Activated T-cell treated with anti-CD3 and anti-CD28 coated beads, Interleukin-2, amount 50 U/mL, for 48 hours (primary cell): ENCODE results near the gene PIGT.

Experiments used
- DNase-seq, 2 experiments: peaks; one replicate each; pipeline ENCODE4 v3.0.0-alpha.2; 2020

The PIGT gene

DNA sequence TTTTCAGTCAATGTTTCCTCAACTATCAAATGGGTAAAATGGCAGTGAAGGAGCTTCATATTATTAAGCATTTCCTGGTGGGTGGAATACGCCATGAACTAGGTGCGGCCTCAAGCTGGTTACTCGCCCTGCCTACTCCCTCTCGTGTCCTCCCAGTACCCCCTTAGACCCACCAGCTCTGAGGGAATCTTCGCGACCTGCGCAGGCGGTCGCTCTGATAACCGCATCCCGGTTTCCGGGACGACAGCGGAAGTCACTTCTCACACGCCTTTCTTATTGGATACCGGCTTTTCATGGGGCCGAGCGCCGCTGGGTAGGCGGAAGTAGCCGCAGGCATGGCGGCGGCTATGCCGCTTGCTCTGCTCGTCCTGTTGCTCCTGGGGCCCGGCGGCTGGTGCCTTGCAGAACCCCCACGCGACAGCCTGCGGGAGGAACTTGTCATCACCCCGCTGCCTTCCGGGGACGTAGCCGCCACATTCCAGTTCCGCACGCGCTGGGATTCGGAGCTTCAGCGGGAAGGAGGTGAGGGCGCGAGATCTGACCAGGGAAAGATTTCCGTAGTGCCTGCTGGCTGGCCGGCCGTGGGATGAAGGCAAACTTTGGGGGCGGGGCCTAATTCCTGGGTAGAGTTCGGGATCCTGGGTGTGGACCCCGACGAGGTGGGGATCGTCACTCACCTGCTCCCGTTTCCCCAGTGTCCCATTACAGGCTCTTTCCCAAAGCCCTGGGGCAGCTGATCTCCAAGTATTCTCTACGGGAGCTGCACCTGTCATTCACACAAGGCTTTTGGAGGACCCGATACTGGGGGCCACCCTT is at the start of gene PIGT:
TSS of gene PIGT (plus strand) at position 320 of the 816 bp plus-strand sequence. CDS start at position 336, 16 bp downstream.
- DNase-seq = peak; percentile 89 to 90

GRCh38 chr20:45366192-45366591 is 49.7 kb upstream of the PIGT start:
- no peak for DNase-seq

- DNase-seq = no peak
Observed at GRCh38 chr20:45366631-45367030, 49.3 kb upstream of the PIGT start.

DNA sequence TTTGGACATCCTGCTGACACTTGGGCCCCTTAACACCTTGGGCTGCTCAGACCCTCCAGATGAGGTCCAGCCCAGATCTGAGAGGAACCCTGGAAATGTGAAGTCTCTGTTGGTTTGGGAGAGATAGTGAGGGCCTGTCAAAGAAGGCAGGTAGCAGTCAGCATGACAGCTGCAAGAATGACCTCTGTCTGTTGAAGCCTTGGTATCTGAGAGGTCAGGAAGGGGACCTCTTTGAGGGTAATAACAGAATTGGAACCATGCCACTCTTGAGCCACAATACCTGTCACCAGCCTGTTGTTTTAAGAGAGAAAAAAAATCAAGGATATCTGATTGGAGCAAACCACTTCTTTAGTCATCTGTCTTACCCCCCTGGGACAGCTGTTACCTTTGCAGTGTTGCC is 48.8 kb upstream of the PIGT start:
- DNase-seq = no peak

- DNase-seq = peak in 1 of 2 experiments; percentile 26
Observed at GRCh38 chr20:45368221-45368980, 47.5 kb upstream of the PIGT start.

- DNase-seq = peak in 1 of 2 experiments; percentile 14
Observed at GRCh38 chr20:45370571-45371160, 45.3 kb upstream of the PIGT start.

- DNase-seq = peak in 1 of 2 experiments; percentile 16
Observed at GRCh38 chr20:45372241-45372640, 43.7 kb upstream of the PIGT start.

GRCh38 chr20:45372646-45373352 is 43.1 kb upstream of the PIGT start:
- DNase-seq = peak in 1 of 2 experiments; percentile 25

DNA sequence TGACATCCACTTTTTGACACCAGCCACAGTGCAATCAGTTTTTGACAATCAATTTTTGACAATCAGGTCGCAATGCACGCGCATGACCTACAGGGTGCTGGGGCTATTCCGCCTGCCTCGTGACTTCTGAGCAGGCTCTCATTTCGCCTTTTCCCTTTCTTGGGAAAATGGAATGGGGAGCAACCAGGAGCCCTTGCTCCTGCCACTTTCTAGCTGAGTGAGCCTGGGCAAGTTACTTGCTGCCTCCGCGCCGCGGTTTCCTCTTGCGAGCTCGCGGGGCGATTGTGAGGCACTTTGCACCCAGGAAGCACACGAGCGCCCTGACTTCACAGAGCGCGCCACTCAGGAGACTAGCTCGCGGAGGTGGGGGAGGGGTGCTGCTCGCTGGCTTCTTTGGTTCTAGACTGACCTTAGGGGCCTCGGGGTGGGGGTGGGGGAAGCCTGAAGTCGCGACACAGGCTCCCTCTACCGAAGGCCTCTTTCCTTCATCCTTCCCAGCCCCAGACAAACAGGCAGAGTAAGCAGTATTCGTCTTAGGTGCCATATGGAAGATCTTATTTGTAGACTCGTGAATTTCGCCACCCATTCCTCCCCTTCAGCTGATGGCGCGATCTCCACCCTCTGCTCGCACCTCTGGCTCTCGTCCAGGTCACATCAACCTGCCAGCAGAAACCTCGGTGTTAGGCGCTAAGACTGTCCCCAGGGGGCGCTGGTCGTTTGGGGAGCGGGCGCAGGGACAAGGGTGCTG is 42.4 kb upstream of the PIGT start:
- DNase-seq = peak; percentile 95 to 97

DNA sequence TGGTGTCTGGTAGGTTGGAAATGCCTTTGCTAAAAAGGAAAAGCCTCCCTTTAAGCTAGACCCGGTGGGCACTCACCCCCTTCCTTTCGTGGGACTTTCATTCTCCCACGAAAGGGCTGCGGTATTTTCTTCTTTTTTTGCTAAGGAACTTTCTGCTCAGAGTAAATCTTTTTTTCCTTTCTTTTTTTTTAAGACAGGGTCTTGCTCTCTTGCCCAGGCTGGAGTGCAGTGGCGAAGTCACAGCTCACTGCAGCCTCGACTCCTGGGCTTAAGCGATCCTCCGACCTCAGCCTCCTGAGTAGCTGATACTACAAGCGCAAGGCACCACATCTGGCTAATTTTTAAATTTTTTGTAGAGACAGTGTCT is 41.9 kb upstream of the PIGT start:
- no peak for DNase-seq

GRCh38 chr20:45374966-45375365 is 41.0 kb upstream of the PIGT start:
- no peak for DNase-seq

DNA sequence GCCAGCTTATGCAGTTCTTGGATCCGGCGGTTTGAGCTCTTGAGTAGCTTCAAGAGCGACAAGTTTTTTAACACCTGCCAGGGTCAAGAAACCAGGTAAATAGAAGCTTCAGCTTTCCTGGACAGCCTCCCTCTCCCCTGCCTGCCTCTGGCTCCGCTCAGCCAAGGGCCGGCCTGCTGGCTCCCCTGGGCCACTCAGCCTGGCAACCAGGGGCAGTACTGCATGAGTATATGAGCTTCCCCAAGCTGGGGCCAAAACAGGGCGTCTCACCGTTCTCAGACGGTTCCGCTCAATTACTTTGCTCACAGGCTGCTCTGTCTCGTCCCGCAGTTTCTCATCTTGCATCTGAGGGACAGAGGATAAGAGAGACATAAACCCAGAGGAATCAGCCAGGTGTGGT is 38.7 kb upstream of the PIGT start:
- DNase-seq = no peak

DNA sequence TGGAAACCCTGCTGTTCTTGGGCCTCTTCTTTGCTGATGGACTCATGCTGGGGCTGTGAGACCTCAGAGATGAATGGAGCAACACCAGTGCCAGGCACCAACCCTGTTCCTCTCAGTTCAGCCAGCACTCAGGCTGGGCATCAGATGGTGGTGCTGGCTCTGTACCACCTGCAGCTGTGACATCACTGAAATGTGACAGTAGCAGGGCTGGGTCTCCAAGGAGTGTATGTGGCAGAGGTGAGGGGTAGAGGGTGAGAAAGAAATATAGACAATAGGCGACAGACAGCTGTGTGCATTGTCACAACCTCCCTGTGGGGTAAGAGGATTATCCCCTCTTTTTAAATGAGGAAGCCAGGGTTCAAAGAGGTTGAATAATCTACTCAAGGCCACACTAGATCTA is 37.8 kb upstream of the PIGT start, which contains the start of gene TP53TG5:
TSS of gene TP53TG5 (minus strand) at position 135 of the 400 bp plus-strand sequence. CDS start at position 46, 89 bp downstream.
- no peak for DNase-seq

GRCh38 chr20:45387274-45387673 is 28.7 kb upstream of the PIGT start:
- no peak for DNase-seq

DNA sequence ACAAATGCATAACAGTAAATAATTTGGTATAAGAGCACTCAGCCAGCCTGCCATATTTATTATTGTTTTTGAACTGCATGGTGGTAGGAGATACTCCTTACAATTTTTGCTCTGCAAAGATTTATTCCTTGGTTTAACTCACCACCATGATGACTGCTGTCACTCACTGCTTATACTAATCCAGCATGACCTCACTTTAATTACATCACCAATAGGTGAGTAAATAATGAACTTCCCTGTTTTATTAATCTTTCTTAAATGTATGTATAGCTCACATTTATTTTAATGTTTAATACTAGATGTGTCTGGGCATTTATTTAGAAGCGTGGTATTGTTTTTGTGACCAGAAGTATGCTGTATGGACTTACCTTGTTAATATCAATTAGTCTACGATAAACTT is 25.0 kb upstream of the PIGT start:
- no peak for DNase-seq

DNA sequence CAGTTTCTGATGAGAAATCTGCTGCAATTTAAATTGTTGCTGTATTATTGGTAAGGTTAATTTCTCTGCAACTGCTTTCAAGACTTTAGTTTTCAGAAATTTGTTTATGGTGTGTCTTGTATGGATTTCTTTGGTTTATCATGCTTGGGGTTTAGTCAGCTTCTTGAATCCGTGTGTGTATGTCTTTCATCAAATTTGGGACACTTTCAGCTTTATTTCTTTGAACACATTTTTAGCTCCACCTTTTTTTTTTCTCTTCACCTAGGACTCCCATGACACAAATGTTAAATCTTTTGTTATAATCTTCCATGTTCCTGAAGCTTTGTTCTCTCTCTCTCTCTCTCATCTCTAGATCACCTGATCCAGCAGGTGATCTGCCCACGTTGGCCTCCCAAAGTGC is 24.4 kb upstream of the PIGT start:
- no peak for DNase-seq

DNA sequence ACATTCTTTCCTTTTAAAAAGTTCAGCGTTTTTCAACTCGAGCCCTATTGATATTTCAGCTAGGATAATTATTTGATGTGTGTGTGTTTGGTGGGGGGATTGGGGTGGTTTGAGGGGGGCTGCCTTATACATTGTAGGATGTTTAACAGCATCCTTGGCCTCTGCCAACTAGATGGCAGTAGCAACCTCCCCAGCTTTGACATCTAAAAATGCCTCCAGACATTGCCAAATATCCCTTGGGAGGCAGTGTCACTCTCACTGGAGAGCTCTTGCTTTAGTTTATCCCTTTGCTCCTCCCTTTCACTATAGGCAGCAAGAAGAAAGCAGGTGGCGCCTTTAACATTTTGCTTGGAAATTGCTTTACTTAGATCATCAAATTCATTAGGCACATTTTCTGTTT is 23.2 kb upstream of the PIGT start:
- no peak for DNase-seq

DNA sequence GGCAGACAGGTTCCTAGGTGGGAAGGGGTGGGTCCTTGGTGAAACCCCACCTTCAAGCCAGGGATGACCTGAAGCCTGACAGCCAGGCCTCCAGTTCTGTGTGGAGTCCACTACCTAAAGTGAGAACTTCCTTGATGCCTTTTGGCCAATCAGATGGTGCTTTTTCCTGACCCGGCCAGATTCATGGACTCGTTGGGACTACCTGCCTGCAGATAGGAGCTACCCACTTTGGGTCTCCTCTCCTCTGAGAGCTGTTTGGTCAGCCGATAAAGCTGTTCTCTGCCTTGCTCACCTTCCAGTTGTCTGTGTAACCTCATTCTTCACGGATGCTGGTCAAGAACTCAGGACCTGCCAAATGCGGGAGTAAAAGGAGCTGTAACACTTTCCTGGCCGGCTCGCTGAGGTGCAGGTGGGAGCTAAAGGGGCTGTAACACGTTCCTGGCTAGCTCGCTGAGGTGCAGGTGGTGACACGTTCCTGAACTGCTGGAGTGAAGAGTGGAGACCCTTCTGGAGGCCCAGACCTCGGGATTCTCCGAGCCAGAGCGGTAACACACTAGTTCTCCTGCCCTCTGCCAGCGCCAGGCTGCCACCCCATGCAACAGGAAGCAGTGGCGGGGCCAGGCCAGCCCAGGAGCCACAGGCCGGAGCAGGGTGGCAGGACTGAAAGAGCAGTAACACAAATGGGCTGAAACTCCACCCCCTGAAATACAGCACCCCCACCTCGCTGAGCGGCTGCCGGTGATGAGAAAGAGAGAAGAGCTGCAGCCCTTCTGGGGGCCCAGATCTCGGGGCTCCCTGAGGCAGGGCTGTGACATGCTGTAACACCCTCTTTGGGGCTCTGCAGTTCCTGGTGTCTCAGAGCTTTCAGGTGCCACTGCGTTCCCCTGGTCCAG is 21.5 kb upstream of the PIGT start:
- no peak for DNase-seq

- DNase-seq = no peak
Observed at GRCh38 chr20:45395114-45395415, 20.9 kb upstream of the PIGT start.

GRCh38 chr20:45399018-45399417 is 16.9 kb upstream of the PIGT start:
- no peak for DNase-seq

DNA sequence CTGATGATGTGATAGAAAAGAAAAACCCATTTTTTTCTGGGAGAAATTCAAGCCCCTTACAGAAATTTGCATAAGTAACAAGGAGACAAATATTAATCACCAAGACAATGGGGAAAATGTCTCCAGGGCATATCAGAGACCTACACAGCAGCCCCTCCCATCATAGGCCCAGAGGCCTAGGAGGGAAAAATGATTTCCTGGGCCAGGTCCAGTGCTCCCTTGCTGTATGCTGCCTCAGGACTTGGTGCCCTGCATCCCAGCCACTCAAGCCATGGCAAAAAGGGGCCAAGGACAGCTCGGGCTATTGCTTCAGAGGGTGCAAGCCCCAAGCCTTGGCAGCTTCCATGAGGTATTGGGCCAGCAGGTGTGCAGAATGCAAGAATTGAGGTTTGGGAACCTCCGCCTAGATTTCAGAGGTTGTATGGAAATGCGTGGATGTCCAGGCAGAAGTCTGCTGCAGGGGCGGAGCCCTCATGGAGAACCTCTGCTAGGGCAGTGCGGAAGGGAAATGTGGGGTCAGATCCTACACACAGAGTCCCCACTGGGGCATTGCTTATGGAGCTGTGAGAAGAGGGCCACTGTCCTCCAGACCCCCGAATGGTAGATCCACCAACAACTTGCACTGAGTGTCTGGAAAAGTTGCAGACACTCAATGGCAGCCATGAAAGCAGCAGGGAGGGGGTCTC is 15.5 kb upstream of the PIGT start:
- DNase-seq = no peak
